PC-9 (cell line): ENCODE data around the gene PCDH12. TPM values are rescaled to one million over a fixed set of nuclear protein-coding genes. Genes with fewer than 3 reads are reported as not detected.

Experiments
- BruUV-seq: library from RNA; stranded (reverse); fragments of 400-500 nt; replicated peaks from 2 replicates; lab custom pipeline; 2021; lab: Mats Ljungman, UMichigan
- CTCF ChIA-PET: fragments of 300-600 bp; sonication (Branson Sonifier 250); formaldehyde crosslinking; loops from one replicate; lab custom pipeline; 2022; ENCODE audit warnings: antibody characterized with exemption; lab: Charles Lee
- POLR2A ChIA-PET: fragments of 300-600 bp; sonication (Branson Sonifier 250); formaldehyde crosslinking; loops from one replicate; lab custom pipeline; 2022; ENCODE audit warnings: antibody characterized with exemption; ENCODE audit not compliant: unreplicated experiment; lab: Charles Lee
- DNase-seq, 2 experiments: peaks; one replicate each; pipeline versions ENCODE4 v3.0.0 to v3.0.0-alpha.2; 2015 to 2022; ENCODE audit warnings: mixed read lengths in 1 of 2
- H2AFZ ChIP-seq: fragments of 200-600 bp; sonication (generic); 2 replicates; pipeline ENCODE4 v1.8.1; 2017; ENCODE audit warnings: antibody characterized with exemption
- H3F3A ChIP-seq: fragments of 200-600 bp; sonication (generic); 2 replicates; pipeline ENCODE4 v1.8.1; 2017; ENCODE audit warnings: antibody characterized with exemption, mild to moderate bottlenecking, low read depth; ENCODE audit not compliant: insufficient read depth
- H3K27ac ChIP-seq: fragments of 200-600 bp; sonication (generic); 2 replicates; pipeline ENCODE4 v1.6.1; 2016; ENCODE audit warnings: mixed run types
- H3K27me3 ChIP-seq: fragments of 200-600 bp; sonication (generic); 2 replicates; pipeline ENCODE4 v1.6.1; 2016; ENCODE audit warnings: low read depth, mixed run types; ENCODE audit not compliant: insufficient read depth
- H3K36me3 ChIP-seq: fragments of 200-600 bp; sonication (generic); 2 replicates; pipeline ENCODE4 v1.6.1; 2016; ENCODE audit warnings: low read depth, mixed run types
- H3K4me1 ChIP-seq: fragments of 200-600 bp; sonication (generic); replicated peaks from 2 replicates; pipeline ENCODE4 v1.6.1; 2016; ENCODE audit warnings: mixed run types; ENCODE audit not compliant: insufficient read depth
- H3K4me2 ChIP-seq: fragments of 200-600 bp; sonication (generic); 2 replicates; pipeline ENCODE4 v1.6.1; 2017; ENCODE audit warnings: mixed run types
- H3K4me3 ChIP-seq: fragments of 200-600 bp; sonication (generic); 2 replicates; pipeline ENCODE4 v1.6.1; 2016; ENCODE audit warnings: mixed run types
- H3K79me2 ChIP-seq: fragments of 200-600 bp; sonication (generic); 2 replicates; pipeline ENCODE4 v1.6.1; 2017; ENCODE audit warnings: low read depth, mixed run types
- H3K9me2 ChIP-seq: fragments of 200-600 bp; sonication (generic); 2 replicates; pipeline ENCODE4 v1.8.1; 2017; ENCODE audit warnings: mild to moderate bottlenecking; ENCODE audit not compliant: insufficient read depth
- H3K9me3 ChIP-seq: fragments of 200-600 bp; sonication (generic); 2 replicates; pipeline ENCODE4 v1.8.1; 2016; ENCODE audit warnings: low read depth; ENCODE audit not compliant: insufficient read depth
- H4K20me1 ChIP-seq: fragments of 200-600 bp; sonication (generic); 2 replicates; pipeline ENCODE4 v1.8.1; 2017; ENCODE audit not compliant: insufficient read depth
- CTCF ChIP-seq: fragments of 200-600 bp; sonication (generic); conservative IDR thresholded peaks from 2 replicates; pipeline ENCODE4 v1.6.1; 2017; ENCODE audit warnings: mixed run types, antibody characterized with exemption, mild to moderate bottlenecking, moderate library complexity
- EZH2 ChIP-seq: fragments of 200-600 bp; sonication (generic); IDR thresholded peaks from 2 replicates; pipeline ENCODE4 v1.8.0; 2017; ENCODE audit warnings: antibody characterized with exemption, low read depth
- intact Hi-C: fragments of 100-400 bp; cut with micrococcal nuclease; formaldehyde crosslinking; loops from one replicate; pipeline ENCODE4 v1.10.0; 2022; ENCODE audit not compliant: unreplicated experiment
- total RNA-seq: library from RNA; stranded (reverse); gene quantifications from 2 replicates; pipeline ENCODE4 v1.2.3, GENCODE V29; 2021

Gene PCDH12
- total RNA-seq, 1 experiment from 2014 or later, result not detected

- H3K27ac ChIP-seq, result no peak overlapping the region
- peaks cover 29% of the 10 kb centered on the region; the same call in 1 of the 2 replicates for H3K36me3 ChIP-seq
- H3K9me2 ChIP-seq, result no peaks in the 10 kb centered on the region
- ChIA-PET POLR2A (no interaction called here), CTCF (no interaction called here)
- H3K27me3 ChIP-seq, result no peaks in the 10 kb centered on the region
- no peak for DNase-seq
- no peak overlapping the region for H2AFZ ChIP-seq
- H4K20me1 ChIP-seq, result no peaks in the 10 kb centered on the region
- BruUV-seq, result no TSS peak
- H3K79me2 ChIP-seq, result no peaks in the 10 kb centered on the region
- no peaks in the 10 kb centered on the region for H3K4me1 ChIP-seq
- no peaks in the 10 kb centered on the region for H3K9me3 ChIP-seq
- H3K4me3 ChIP-seq, result no peak overlapping the region
- intact Hi-C loops, result no loop called here
- H3F3A ChIP-seq, result no peaks in the 10 kb centered on the region
- TF ChIP-seq EZH2, result no peak
- no peak for TF ChIP-seq CTCF
- no peak overlapping the region for H3K4me2 ChIP-seq
These were observed 24.6 kb upstream of the PCDH12 start for GRCh38 chr5:141982626-141983025.

GRCh38 chr5:141978389-141978788 lies 20.4 kb upstream of the PCDH12 start:
- intact Hi-C loops, result no loop called here

GRCh38 chr5:141976176-141976575 lies 18.2 kb upstream of the PCDH12 start:
- no peak overlapping the region for H3K27ac ChIP-seq
- H4K20me1 ChIP-seq, result no peaks in the 10 kb centered on the region
- H3K4me1 ChIP-seq, result 0 out of 2 replicates have a peak, but pooled peaks cover under 1% of the 10 kb centered on the region
- no peak overlapping the region for H3K4me3 ChIP-seq
- no peak for DNase-seq
- H3K79me2 ChIP-seq, result peaks cover 6% of the 10 kb centered on the region
- intact Hi-C loops, result no loop called here
- peaks cover 17% of the 10 kb centered on the region; the same call in 1 of the 2 replicates for H3K36me3 ChIP-seq
- no peak for TF ChIP-seq EZH2
- TF ChIP-seq CTCF, result no peak
- peaks cover 4% of the 10 kb centered on the region; the same call in 1 of the 2 replicates for H3K9me3 ChIP-seq
- no peak overlapping the region for H2AFZ ChIP-seq
- H3K4me2 ChIP-seq, result no peak overlapping the region
- H3K9me2 ChIP-seq, result no peaks in the 10 kb centered on the region
- ChIA-PET CTCF (interaction anchor here (0.6 to 0.7 kb wide), 3 partner anchors 59 to 191 kb away, joined by 3 read pairs; no protein-coding TSS in a partner anchor), POLR2A (interaction anchor here (0.6 kb wide), 1 partner anchor 14 kb away, joined by 7 read pairs; no protein-coding TSS in a partner anchor)
- no peaks in the 10 kb centered on the region for H3K27me3 ChIP-seq
- BruUV-seq, result no TSS peak
- peaks cover 4% of the 10 kb centered on the region; the same call in 1 of the 2 replicates for H3F3A ChIP-seq

More at GRCh38 chr5:141978389-141978788, 20.4 kb upstream of the PCDH12 start:
- Histone ChIP-seq H3K36me3 (peaks cover 17% of the 10 kb centered on the region; the same call in 1 of the 2 replicates), H3K27me3 (no peaks in the 10 kb centered on the region), H3K4me1 (no peaks in the 10 kb centered on the region), H3K79me2 (no peaks in the 10 kb centered on the region), H3K9me3 (peaks cover 4% of the 10 kb centered on the region; the same call in 1 of the 2 replicates), H3K4me2 (no peak overlapping the region), H3K9me2 (no peaks in the 10 kb centered on the region), H3K4me3 (no peak overlapping the region), H4K20me1 (no peaks in the 10 kb centered on the region), H2AFZ (no peak overlapping the region), H3F3A (peaks cover 4% of the 10 kb centered on the region; the same call in 1 of the 2 replicates), H3K27ac (no peak overlapping the region)
- no TSS peak for BruUV-seq
- ChIA-PET CTCF (no interaction called here), POLR2A (interaction anchor here (0.5 to 0.6 kb wide), 2 partner anchors 10 to 142 kb away, joined by 3 read pairs; partner anchors contain the start of gene RNF14)
- DNase-seq, result no peak
- TF ChIP-seq CTCF (no peak), EZH2 (no peak)
